K562 (cell line): Measurements from ENCODE around the gene LTBP1. TPM values are rescaled to one million over a fixed set of nuclear protein-coding genes. Genes with fewer than 3 reads are reported as not detected.

Source experiments
- ARID3B ChIP-seq: fragments of 250-450 bp; sonication (Bioruptor Pico); IDR thresholded peaks from 2 replicates; pipeline ENCODE4 v1.4.0; 2020; ENCODE audit warnings: borderline replicate concordance
- ARNT ChIP-seq, 2 experiments: fragments of 450-650 bp; IDR thresholded peaks; 2 replicates each; pipeline ENCODE4 v1.6.1; 2016; ENCODE audit warnings: mild to moderate bottlenecking in 1 of 2
- DLX4 ChIP-seq: fragments of 250-450 bp; sonication (Bioruptor Pico); IDR thresholded peaks from 2 replicates; pipeline ENCODE4 v1.6.1; 2021; ENCODE audit warnings: mild to moderate bottlenecking
- DMBX1 ChIP-seq: fragments of 250-450 bp; sonication (Bioruptor Pico); IDR thresholded peaks from 2 replicates; pipeline ENCODE4 v1.8.0; 2022; ENCODE audit warnings: inconsistent platforms, mild to moderate bottlenecking, moderate library complexity, borderline replicate concordance
- DNMT1 ChIP-seq: fragments of 450-650 bp; IDR thresholded peaks from 2 replicates; pipeline ENCODE4 v1.6.1; 2016; ENCODE audit warnings: antibody characterized with exemption, mild to moderate bottlenecking
- FOXP4 ChIP-seq: sonication (generic); formaldehyde crosslinking; IDR thresholded peaks from 2 replicates; pipeline ENCODE4 v1.8.0; 2022; ENCODE audit warnings: mild to moderate bottlenecking, missing genetic modification reagents, borderline replicate concordance
- GATA2 ChIP-seq: sonication (generic); formaldehyde crosslinking; IDR thresholded peaks from 2 replicates; pipeline ENCODE4 v1.4.0; 2020; ENCODE audit warnings: mild to moderate bottlenecking, missing genetic modification reagents
- HES1 ChIP-seq: fragments of 450-650 bp; IDR thresholded peaks from 2 replicates; pipeline ENCODE4 v1.6.1; 2016; ENCODE audit warnings: low read depth, mild to moderate bottlenecking, moderate library complexity
- PTTG1 ChIP-seq: fragments of 450-650 bp; IDR thresholded peaks from 2 replicates; pipeline ENCODE4 v1.6.1; 2016; ENCODE audit warnings: low read depth, mild to moderate bottlenecking, missing genetic modification characterization, missing compliant biosample characterization
- RFX5 ChIP-seq: IDR thresholded peaks from 2 replicates; pipeline ENCODE4 v1.6.1; 2011; ENCODE audit warnings: low read depth, mild to moderate bottlenecking, improper control_type of control experiment, low read length
- SIX5 ChIP-seq, 2 experiments: IDR thresholded peaks; 2 replicates each; pipeline ENCODE4 v1.6.1; 2011; ENCODE audit warnings: low read length in 2 of 2, borderline replicate concordance in 1 of 2, low read depth in 1 of 2, mild to moderate bottlenecking in 1 of 2, moderate library complexity in 1 of 2; ENCODE audit not compliant: insufficient read depth in 1 of 2
- TBL1XR1 ChIP-seq, 2 experiments: IDR thresholded peaks; 2 replicates each; pipeline ENCODE4 v1.6.1; 2012; ENCODE audit warnings: improper control_type of control experiment in 2 of 2, low read length in 2 of 2, mild to moderate bottlenecking in 1 of 2
- TCFL5 ChIP-seq: fragments of 250-450 bp; sonication (Bioruptor Pico); conservative IDR thresholded peaks from 2 replicates; pipeline ENCODE4 v1.6.1; 2021; ENCODE audit warnings: mild to moderate bottlenecking, moderate library complexity, matching md5 sums
- YY1 ChIP-seq, 3 experiments: IDR thresholded peaks; 2 replicates each; pipeline ENCODE4 v1.6.1; 2011; ENCODE audit warnings: low read length in 2 of 3, mild to moderate bottlenecking in 2 of 3, moderate library complexity in 2 of 3, borderline replicate concordance in 1 of 3, control low read depth in 1 of 3, low read depth in 1 of 3; ENCODE audit not compliant: insufficient read depth in 3 of 3, insufficient replicate concordance in 2 of 3, control insufficient read depth in 1 of 3, insufficient read length in 1 of 3; ENCODE audit errors: extremely low read depth in 1 of 3
- ZNF134 ChIP-seq: fragments of 250-450 bp; sonication (Bioruptor Pico); conservative IDR thresholded peaks from 2 replicates; pipeline ENCODE4 v1.4.0; 2020
- ZNF518B ChIP-seq: fragments of 250-450 bp; sonication (Bioruptor Pico); IDR thresholded peaks from 2 replicates; pipeline ENCODE4 v1.5.0; 2021; ENCODE audit warnings: mild to moderate bottlenecking, moderate library complexity
- polyA plus RNA-seq, 8 experiments: library from polyadenylated mRNA; depleted of rRNA in 4 of 8; stranded (reverse) in 5 of 8; unstranded in 3 of 8; fragments of >200 nt; fragmentation: Nextera tagmentation in 2 of 8; fragmentation: Illumina TruSeq in 1 of 8; extraction: Ambion mirVana in 2 of 8; extraction: Trizol in 1 of 8; gene quantifications; 2 replicates each; pipeline versions ENCODE4 v1.2.1 to v1.2.3, GENCODE V29; 2011 to 2014; ENCODE audit warnings: inconsistent platforms in 1 of 8, missing spikeins in 1 of 8
- total RNA-seq, 7 experiments: library from RNA; depleted of rRNA in 6 of 7; stranded (reverse); fragments of >200 nt in 6 of 7; fragmentation: Illumina TruSeq in 2 of 7; extraction: Trizol in 2 of 7; gene quantifications; 2 replicates each; pipeline versions ENCODE4 v1.2.1 to v1.2.3, GENCODE V29; 2011 to 2021; ENCODE audit warnings: low replicate concordance in 1 of 7

The LTBP1 gene
- total and polyA plus RNA-seq, 9 of the 15 experiments (the other 6 are each of a cell fraction or from before 2014, with no cell fraction given): 3.6 to 16.4 (median 8.5) TPM

- TF ChIP-seq TBL1XR1 (IDR thresholded peaks at IDR 0.05; ENCODE audit: low read length in 2 of 2) (peak in 1 of 2 experiments; percentile 97; a peak in 2 of 4 replicates), ARID3B (CRISPR knock-in tag) (no peak), SIX5 (IDR thresholded peaks at IDR 0.05; ENCODE audit: borderline replicate concordance in 1 of 2, insufficient read depth in 1 of 2, low read depth in 1 of 2, low read length in 2 of 2) (no peak), RFX5 (no peak), ZNF134 (CRISPR knock-in tag) (no peak), ZNF518B (no peak), DLX4 (CRISPR knock-in tag) (no peak), TCFL5 (CRISPR knock-in tag) (no peak), GATA2 (CRISPR knock-in tag) (peak; percentile 93), PTTG1 (tag) (no peak; the same call in 1 of the 2 replicates), FOXP4 (CRISPR knock-in tag) (no peak), ARNT (IDR thresholded peaks at IDR 0.05) (peak in 1 of 2 experiments; percentile 90; a peak in 2 of 4 replicates), DNMT1 (no peak), YY1 (IDR thresholded peaks at IDR 0.05; ENCODE audit: borderline replicate concordance in 1 of 3, control insufficient read depth in 1 of 3, extremely low read depth in 1 of 3, insufficient read depth in 3 of 3, insufficient read length in 1 of 3, insufficient replicate concordance in 2 of 3, low read depth in 1 of 3, low read length in 2 of 3) (peak in 1 of 3 experiments; percentile 39), HES1 (peak; percentile 97), DMBX1 (CRISPR knock-in tag) (peak; percentile 82; the same call in 1 of the 2 replicates)
These were observed 162.0 kb downstream of the LTBP1 start (continued) for GRCh38 chr2:33108483-33109443.
